ENCODE measurements around the gene TSHZ1. TPM values are rescaled to one million over a fixed set of nuclear protein-coding genes. Genes with fewer than 3 reads are reported as not detected.
A peak's percentile ranks its signal among the peaks of the same experiment; 100 is the strongest.

Gene TSHZ1
- total RNA-seq, 2 donors from 2014 or later, result 8.3 to 11.2 TPM

DNA sequence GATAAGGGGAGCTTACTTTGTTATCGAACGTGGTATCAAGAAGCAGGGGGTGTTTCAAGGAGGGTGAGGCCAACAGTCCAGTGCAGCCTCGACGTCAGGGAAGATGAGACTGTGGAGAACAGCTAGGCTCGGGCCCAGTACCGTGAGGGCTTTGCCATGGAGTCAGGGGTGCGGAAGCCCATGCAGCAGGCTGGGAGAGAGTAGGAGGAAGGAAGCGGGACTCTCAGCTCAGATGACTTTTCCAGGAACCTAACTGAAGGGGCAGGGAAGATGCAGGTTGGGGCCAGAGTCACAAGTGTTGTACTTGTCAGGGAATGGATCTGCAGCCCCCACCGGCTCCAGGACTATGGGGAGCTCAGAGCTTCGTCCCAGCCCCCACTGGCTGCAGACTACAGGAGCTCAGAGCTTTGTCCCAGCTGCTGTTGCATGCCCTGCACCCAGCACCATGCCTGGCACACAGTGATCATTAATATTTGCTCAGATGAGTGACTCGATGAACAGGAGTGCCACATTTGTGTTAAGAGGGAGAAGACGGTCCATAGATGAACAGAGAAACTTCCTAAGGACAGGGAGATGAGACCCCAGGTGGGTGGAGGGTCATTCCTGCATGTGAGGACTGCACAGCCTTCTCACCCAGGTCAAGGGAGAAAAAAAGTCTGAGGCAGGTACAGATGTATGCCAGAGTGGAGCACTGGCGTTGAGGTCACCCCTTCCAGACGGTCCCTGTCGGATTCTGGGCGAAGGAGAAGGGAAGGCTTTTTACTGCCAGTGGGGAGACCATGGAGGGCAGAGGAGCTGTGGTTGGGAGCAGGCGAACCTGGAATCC lies 38.1 kb upstream of the TSHZ1 start:
- intact Hi-C loops (cut with DNase I), result no loop called here
- DNase-seq (no peak), ATAC-seq (no peak)
- Histone ChIP-seq H3K4me1 (no peaks in the 10 kb centered on the region), H3K9me3 (no peaks in the 10 kb centered on the region), H3K27me3 (no peaks in the 10 kb centered on the region), H3K27ac (no peak overlapping the region), H3K36me3 (replicated peaks in 1 of 2; ENCODE audit: insufficient read depth in 1 of 2, low read depth in 2 of 2) (no peaks in the 10 kb centered on the region), H3K4me3 (no peak overlapping the region)
- no peak for TF ChIP-seq POLR2A (IDR thresholded peaks at IDR 0.05)
- TF ChIP-seq, protein P1, sequence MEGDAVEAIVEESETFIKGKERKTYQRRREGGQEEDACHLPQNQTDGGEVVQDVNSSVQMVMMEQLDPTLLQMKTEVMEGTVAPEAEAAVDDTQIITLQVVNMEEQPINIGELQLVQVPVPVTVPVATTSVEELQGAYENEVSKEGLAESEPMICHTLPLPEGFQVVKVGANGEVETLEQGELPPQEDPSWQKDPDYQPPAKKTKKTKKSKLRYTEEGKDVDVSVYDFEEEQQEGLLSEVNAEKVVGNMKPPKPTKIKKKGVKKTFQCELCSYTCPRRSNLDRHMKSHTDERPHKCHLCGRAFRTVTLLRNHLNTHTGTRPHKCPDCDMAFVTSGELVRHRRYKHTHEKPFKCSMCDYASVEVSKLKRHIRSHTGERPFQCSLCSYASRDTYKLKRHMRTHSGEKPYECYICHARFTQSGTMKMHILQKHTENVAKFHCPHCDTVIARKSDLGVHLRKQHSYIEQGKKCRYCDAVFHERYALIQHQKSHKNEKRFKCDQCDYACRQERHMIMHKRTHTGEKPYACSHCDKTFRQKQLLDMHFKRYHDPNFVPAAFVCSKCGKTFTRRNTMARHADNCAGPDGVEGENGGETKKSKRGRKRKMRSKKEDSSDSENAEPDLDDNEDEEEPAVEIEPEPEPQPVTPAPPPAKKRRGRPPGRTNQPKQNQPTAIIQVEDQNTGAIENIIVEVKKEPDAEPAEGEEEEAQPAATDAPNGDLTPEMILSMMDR (IDR thresholded peaks at IDR 0.05), result no peak
- 74 to 82% methylated on average over 16 to 17 of the region's 17 CpGs for WGBS, 2 donors

DNA sequence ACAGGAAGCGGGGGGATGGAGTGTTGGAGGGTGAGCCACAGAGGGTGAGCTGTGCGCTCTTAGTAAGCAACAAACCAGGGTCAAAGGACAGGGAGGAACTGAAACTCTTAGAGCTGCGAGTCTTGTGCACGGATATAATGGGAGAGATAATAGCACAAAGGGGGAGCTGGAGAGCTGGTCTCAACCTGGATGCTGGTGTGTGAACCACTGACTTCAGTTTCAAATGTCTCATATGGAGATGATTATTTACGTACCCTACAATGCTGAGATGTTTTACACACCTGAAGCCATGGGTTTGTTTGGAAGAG lies 37.5 kb upstream of the TSHZ1 start:
- Histone ChIP-seq H3K36me3 (replicated peaks in 1 of 2; ENCODE audit: insufficient read depth in 1 of 2, low read depth in 2 of 2) (no peaks in the 10 kb centered on the region), H3K27me3 (no peaks in the 10 kb centered on the region), H3K4me3 (no peak overlapping the region), H3K4me1 (no peaks in the 10 kb centered on the region), H3K9me3 (no peaks in the 10 kb centered on the region), H3K27ac (no peak overlapping the region)
- no peak for TF ChIP-seq POLR2A (IDR thresholded peaks at IDR 0.05)
- TF ChIP-seq, protein P1 (IDR thresholded peaks at IDR 0.05), result peak in 2 of 7 experiments; percentile 11 to 12
- WGBS, 2 donors, result 56 to 71% methylated on average over 5 of the region's 5 CpGs
- no peak for DNase-seq
- ATAC-seq, result no peak
- intact Hi-C loops (cut with DNase I), result no loop called here

DNA sequence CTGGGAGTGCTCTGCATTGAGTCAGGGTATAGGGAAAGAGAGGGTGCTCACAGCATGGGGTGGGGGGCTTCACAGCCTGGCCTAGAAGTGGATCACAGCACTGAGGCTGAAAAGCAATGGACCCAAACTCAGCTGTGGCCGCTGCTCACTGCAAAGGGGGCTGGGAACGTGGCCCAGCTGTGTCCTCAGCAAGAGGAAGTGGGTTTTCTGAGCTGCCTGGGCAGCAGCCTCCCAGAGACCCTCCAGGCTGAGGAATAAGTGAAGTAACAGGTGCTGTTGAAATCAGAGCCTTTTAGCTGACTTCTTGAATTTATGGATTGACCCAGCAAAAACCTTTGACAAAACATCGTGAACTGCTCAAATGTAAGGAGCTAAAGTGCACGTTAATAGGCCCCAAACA lies 36.9 kb upstream of the TSHZ1 start:
- intact Hi-C loops (cut with DNase I), result no loop called here

DNA sequence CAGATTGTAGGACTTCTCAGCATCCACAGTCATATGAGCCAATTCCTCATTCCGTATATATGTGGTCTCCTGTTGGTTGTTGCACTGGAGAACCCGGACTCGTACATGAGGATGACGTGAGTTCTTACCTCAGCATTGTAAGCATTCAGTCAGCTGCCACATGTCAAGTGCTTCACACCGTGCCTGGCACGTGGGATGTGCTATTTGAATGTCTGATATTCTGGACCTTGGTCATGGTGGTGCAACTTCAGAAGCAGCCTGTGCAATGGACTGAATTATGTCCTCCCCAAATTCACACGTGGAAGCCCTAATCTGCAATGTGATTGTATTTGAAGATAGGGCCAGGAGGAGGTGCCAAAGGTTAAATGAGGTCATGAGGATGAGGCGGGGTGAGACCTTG lies 33.7 kb upstream of the TSHZ1 start:
- intact Hi-C loops (cut with DNase I), result no loop called here
- ATAC-seq, result no peak

More for the DNA sequence above, 36.9 kb upstream of the TSHZ1 start:
- no peak overlapping the region for H3K27ac ChIP-seq
- DNase-seq, result no peak
- WGBS, 2 donors, result 72 to 89% methylated on average over 4 of the region's 4 CpGs
- no peaks in the 10 kb centered on the region for H3K9me3 ChIP-seq
- TF ChIP-seq, protein P1 (IDR thresholded peaks at IDR 0.05), result no peak
- TF ChIP-seq POLR2A (IDR thresholded peaks at IDR 0.05), result no peak
- H3K36me3 ChIP-seq (replicated peaks in 1 of 2; ENCODE audit: insufficient read depth in 1 of 2, low read depth in 2 of 2), result no peaks in the 10 kb centered on the region
- no peak overlapping the region for H3K4me3 ChIP-seq
- no peaks in the 10 kb centered on the region for H3K4me1 ChIP-seq
- no peak for ATAC-seq
- no peaks in the 10 kb centered on the region for H3K27me3 ChIP-seq

More for the DNA sequence above, 33.7 kb upstream of the TSHZ1 start:
- TF ChIP-seq, protein P1 (IDR thresholded peaks at IDR 0.05), result no peak
- no peak for TF ChIP-seq POLR2A (IDR thresholded peaks at IDR 0.05)
- Histone ChIP-seq H3K36me3 (replicated peaks in 1 of 2; ENCODE audit: insufficient read depth in 1 of 2, low read depth in 2 of 2) (no peaks in the 10 kb centered on the region), H3K27ac (no peak overlapping the region), H3K4me1 (no peaks in the 10 kb centered on the region), H3K4me3 (no peak overlapping the region), H3K9me3 (no peaks in the 10 kb centered on the region), H3K27me3 (no peaks in the 10 kb centered on the region)
- WGBS, 2 donors, result 83 to 85% methylated on average over 7 to 8 of the region's 8 CpGs
- no peak for DNase-seq

Measured in body of pancreas (tissue), 4 donors.